GM19238 (cell line): ENCODE results near the gene KLLN.
"Not testable (repeated sequence)": the region's sequence is repeated elsewhere in the genome, so short reads cannot be mapped to it uniquely, and the experiment has no call there.

Experiments
- DNase-seq: peaks from one replicate; pipeline ENCODE4 v3.0.0; 2011; ENCODE audit warnings: low spot score; ENCODE audit not compliant: insufficient read length

KLLN gene

DNA sequence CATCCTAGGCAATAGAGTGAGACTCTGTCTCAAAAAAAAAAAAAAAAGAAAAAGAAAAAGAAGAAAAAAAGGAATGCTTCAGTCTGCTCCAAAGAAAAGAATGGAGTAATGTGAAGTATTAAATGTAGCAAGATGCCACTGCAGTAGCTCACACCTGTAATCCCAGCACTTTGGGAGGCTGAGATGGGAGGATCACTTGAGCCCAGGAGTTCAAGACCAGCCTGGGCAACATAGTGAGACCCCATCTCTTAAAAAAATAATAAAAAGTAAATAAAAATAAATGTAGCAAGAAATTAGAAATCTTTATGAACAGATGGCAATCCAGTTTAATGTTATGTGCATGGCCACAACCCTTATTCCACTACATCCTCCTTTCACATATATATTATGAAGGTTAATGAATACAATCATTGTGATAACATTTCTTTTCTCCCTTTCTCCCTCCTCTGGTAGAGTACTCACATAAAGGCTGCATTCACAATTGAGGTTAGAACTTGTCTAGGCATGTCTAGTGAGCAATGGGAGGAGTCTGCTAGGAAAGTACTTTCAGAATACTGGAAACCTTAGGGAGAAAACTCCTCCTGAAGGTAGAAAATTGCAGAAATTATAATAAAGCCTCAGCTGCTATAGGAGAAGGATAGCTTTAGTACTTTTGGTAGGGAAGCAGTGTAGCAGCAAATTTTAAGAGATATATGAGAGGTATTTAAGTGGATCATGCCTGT lies 20.4 kb downstream of the KLLN start:
- no peak for DNase-seq

DNA sequence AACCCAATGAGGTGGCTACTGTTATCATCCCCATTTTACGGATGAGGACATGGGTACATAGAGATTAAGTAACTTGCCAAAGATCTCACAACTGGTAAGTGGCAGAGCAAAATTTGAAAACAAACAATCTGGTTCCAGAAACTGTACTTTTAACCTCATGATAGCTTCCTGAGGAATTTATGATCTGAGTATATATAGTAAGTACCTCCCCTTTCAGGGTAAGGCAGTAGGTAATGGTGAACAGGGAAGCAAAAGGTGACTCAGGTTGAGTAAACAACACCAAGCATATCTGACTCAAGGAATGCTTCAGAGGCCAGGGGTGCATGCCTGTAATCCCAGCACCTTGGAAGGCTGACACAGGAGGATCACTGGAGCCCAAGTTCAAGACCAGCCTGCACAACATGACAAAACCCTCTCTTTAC lies 21.1 kb downstream of the KLLN start:
- DNase-seq: no peak

DNA sequence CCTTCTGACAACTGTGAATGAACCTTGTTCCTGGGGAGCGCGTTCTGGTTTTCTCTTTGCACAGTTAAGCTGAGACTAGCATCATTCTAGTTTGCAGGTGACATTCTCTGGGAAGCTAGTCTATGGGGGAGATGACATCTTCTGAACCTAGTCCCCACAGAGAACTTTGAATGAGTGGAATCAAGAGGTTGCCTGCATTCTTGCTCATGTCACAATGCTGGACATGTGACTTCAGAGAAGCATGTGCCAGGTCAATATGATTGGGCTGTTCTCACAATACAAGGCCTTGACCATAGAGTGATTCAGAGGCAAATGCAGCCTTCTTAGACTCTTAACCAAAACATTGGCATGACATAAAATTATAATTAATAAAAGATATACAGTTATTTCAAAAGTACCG lies 22.1 kb downstream of the KLLN start:
- DNase-seq: no peak

DNA sequence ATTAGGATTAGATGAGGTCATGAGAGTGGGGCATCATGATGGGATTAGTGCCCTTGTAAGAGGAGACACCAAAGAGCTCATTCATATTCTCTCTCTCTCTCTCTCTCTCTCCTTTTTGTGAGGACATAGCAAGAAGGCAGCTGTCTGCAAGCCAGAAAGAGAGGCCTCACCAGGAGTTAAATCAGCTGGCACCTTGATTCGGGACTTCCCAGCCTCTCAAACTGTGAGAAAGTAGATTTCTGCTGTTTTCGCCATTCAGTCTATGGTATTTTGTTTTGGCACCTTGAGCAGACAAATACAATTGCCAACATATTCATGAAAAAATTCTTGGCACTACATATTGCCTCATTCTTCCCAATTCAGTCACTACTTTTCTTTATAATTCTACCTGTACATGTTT lies 24.7 kb downstream of the KLLN start:
- no peak for DNase-seq

DNA sequence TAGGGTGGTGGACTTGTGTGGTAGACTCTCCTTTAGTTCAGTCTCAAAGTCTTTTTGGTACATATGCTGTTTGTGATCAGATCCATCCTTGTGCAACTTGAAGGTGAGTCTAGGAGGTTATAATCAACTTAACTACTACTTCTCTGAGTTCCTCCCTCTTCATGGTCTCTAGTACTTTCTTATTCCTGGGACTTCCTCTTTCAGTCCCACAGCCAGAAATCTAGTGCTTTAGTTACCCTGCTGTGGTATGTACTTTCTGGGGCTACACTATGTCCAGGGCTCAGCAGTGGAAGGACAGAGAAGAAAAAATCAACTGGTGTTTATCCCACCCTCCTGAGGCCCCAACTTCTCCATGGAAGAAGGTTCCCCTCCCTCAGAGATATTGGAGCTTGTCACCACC lies 25.9 kb downstream of the KLLN start:
- DNase-seq: no peak

DNA sequence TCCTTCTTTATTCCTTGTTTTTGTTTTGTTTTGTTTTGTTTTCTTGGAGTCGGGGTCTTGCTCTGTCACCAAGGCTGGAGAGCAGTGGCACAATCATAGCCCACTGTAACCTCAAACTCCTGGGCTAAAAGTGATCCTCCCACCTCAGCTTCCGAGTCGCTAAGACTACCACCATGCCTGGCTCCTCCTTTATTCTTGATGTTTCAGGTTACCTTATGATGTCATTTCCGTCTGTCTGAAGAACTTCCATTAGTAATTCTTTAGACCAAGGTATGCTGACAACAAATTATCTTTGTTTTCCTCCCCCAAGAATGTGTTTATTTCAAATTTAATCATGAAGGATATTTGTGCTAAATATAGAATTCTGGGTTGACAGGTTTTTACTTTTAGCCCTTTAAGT lies 27.2 kb downstream of the KLLN start:
- no peak for DNase-seq

DNA sequence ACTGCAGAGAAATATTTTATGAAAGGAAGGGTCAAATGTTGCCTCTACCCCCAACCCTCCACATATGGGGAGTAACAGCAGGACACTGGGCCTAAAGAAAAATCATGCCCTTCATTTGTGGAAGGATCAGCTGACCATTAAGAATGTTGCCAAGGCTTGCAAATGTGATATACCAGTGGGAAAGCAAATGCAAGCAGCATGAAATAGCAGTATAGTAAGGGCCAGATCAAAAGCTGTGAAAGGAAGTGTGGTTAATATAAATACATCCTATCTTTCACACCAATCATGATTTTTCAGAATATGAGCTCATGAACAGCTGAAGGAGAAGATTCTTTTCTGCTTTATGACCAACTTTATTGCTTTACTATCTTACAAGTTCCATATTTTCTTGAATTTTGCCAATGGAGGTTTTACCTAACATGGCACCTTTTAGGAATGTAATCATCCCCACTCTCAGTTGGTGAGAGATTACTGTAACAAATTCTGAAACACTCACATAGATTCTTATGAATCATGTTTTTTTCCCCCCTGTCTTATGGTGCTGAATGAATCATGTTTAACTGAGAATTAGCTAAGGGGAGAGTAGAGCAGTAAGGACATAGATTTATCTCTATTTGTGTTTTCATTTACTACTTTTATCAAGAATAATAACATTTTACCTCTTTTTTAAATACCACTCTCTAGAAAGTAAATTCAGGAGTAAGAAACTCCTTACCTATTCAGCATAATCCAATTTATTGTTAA lies 33.2 kb downstream of the KLLN start:
- no peak for DNase-seq

DNA sequence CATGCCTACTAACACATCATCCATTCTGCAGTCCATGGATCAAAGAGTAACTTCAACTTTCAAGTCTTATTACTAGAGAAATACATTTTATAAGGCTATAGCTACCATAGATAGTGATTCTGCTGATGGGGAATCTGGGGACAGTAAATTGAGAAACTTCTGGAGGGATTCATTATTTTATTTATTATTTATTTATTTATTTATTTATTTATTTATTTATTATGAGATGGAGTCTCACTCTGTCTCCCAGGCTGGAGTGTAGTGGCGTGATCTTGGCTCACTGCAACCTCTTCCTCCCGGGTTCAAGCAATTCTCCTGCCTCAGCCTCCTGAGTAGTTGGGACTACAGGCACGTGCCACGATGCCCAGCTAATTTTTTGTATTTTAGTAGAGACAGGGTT lies 34.3 kb downstream of the KLLN start:
- DNase-seq: not testable (repeated sequence)

DNA sequence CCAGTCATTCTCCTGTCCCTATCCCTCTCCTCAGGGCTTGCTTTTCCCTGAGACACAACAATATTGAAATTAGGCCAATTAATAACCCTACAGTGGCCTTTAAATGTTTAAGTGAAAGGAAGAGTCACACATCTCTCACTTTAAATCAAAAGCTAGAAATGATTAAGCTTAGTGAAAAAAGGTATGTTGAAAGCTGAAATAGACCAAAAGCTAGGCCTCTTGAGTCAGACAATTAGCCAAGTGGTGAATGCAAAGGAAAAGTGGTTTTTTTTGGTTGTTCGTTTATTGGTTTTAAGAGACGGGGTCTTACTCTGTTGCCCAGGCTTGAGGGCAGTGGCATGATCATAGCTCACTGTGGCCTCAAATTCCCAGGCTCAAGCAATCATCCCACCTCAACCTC lies 35.7 kb downstream of the KLLN start:
- no peak for DNase-seq

DNA sequence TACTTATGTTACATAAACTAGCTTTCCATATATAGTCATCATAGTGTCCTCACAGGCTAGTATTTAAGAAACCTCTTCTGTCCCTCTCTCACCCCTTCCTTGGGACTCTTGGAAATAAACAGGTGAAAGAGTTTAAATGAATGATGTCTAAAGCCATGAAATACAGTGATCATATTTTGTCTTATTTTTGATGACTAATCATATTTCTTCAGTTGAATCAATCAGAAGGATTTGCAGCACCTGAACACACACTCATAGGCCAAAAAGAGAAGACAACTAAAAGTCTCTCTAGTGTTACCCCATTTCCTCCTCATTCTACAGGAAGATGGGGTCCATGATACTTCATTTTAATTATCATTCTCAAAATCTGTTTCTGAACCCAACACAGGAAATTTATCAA lies 36.7 kb downstream of the KLLN start:
- DNase-seq: no peak

DNA sequence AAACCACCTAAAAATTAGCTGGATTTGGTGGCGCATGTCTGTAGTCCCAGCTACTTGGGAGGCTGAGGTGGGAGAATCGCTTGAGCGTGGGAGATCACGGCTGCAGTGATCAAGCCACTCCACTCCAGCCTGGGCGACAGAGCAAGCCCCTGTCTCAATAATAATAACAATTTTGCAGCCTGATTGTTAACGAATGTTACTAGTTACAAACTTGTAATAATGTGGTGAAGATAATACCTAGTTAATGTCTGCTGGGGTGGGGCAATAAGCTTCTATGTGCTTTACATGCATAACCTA lies 44.1 kb downstream of the KLLN start:
- DNase-seq: no peak

DNA sequence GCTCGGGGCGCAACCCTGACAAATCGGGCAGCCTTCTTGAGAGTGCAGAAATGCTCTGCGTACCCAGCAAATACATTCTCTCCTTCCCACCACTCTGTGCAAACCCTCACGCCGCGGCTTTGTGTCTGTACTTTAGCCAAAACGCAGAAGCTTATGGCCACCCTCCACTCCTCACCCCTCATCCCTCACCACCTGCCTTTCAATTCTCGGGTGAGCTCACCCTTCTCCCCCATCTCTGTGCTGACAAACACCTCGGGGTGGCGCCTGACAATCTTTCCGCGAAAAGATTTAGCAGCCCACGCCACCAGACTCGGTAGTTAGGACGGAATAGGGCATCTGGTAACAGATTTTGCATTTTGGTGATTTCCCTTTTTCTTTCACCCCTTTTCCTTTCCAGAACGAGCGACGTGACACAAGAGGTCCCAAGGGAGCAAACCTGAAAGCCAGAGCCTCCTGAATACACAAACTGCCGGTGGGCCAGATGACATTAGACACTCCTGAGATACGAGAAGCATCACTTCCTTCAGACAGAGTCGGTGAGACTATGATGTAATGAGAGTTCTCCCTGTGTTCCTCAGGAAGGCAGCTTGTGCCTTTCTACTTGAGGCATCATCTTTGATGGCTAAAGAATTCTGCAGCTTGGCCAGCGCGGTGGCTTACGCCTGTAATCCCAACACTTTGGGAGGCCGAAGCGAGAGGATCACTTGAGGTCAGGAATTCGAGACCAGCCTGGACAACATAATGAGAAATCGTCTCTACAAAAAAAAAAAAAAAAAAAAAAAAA lies 44.6 kb downstream of the KLLN start:
- DNase-seq: no peak

DNA sequence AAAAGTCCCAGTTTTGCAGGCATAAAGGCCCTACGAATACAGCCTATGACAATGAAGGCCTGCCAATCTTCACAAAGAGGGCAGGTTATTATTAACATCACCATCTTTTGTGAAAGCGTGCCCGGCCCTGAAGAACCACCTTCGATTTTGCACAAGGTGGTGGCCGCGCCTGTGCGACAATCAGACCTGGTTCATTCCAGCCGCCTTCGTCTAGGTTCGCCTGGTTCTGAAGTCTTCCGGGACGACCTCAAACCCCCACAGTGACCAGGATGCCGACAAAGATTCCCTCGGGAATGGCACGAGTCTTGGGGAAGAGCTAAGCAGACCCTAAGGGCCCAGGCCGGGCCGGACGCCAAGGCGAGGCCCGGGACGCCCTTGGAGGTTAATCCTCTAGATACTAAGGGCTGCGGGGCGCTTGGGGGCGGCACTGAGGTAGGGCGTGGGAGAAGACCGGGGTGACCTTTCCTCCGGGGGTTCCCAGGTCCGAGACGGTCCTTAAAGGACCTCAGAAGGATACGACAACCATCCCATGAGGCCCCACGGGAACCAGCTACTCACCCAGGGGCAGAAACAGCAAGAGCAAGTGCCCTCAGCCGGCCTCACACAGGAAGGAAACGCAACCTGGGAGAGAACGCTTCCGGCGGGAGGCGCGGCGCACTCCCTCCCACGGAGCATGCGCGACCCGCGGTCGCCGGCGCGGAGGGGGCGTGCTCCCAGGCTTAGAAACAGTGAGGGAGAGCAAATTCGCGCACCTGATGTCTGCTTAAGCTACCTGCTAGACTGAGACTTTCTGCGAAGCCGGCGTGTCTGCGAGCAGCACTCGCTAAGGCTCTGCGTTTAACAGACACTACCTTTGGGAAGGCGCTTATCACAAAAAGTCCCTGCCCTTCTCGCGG lies 45.5 kb downstream of the KLLN start, which contains the start of gene ATAD1:
ATAD1 (minus strand) TSS at position 618 of the 896 bp plus-strand sequence. CDS start 3,627 bp downstream, outside the sequence.
- peak; percentile 58 for DNase-seq

DNA sequence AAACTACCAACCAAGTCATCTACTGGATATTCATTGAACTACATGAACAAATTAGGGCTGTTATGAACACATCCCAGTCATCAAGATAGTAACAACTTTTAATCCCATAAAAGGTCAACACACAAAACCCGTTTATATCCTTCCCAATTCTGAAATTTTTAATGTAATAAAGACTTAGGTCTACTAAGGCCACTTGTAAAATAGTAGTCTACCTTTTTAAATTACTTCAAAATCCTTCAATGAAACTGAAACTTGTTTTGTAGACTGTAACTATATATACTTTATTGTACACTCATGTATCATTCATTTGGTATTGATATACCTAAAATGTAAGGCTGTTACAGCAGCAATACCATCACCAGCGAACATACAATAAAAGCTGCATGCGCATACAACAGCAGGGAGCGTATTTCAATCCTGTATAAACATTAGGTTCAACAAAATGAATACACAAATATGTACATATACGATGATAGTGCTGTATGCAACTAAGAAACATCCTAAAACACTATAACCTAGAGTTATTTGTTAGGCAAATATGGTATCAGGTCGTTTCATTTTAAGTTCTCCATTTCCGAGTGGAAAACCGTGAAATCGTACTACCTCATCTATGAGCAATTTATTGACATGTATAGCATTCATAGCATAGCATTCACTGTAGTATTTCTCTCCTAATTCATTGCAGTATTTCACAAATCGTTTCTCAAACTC lies 46.3 kb downstream of the KLLN start:
- DNase-seq: no peak

DNA sequence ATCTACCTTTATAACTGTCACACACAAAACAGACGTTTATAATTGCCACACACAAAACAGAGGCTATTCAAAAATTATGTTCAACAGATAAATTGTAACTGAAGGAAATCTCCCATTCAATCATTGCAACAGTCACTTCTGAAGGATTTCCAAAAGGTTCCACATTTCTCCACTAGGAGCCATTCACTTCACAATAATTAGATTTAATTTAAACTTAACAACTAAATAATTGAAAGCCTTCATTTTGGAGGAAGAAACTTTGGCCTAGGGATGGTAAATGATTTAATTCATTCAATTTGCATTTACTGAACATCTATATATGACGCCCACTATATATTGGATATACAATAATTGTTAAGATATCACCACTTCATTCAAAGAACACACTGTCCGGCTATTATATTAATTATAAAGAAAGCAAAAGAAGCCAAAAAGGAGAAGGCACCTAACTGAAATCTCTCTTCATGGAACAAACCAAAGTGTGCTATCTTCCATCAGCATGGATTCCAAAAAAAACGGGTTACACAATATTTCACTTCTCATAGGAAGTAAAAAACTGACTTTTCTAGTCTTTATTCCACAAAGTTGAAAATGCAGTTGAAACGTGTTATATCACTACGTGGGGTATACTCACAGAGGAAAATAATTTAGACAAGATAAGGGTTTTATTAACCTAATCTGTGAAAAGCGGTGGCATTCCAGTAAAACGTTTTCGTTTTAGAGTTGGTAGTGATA lies 47.0 kb downstream of the KLLN start:
- DNase-seq: no peak
